HG03469 (cell line): ENCODE data around the gene ZNRD2.
"Not testable (repeated sequence)": the region's sequence is repeated elsewhere in the genome, so short reads cannot be mapped to it uniquely, and the experiment has no call there.

Experiments used
- ATAC-seq: cut with Tn5 transposase; IDR thresholded peaks from one replicate; pipeline ENCODE4 v1.9.1; 2021; ENCODE audit warnings: mild to moderate bottlenecking, moderate library complexity, moderate number of reproducible peaks; ENCODE audit not compliant: unreplicated experiment

Gene ZNRD2

DNA sequence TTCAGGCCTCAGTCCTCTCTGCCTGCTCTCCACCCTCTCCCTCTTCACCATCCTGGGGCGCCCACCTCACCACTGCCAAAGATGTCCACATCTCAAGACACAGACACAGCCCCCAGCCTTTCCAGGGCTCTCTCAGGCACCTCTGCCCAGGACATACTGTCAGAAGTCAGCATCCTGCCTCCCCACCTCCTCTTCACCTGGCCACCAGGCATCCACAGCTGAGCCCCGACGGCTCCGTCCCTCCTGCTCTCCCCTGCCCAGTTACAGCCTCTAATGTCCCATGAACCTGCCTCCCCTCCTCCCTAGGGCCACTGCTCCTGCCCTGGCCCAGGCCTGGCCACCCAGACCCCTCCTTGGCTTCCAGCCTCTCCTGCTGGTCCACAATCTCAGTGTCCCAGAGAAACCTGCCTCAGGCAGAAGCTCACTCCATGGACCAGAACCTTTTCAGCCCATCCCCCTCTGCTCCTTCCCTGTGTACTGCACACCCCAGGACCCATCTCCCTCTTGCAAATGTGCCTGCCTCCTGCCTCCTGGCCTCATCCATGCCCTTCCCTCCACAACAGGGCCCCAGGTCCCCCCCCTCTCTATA lies 15.3 kb upstream of the ZNRD2 start:
- ATAC-seq: no peak

- no peak for ATAC-seq
These were observed 14.5 kb upstream of the ZNRD2 start for GRCh38 chr11:65555693-65556231.

GRCh38 chr11:65556470-65557279 lies 13.6 kb upstream of the ZNRD2 start:
- no peak for ATAC-seq

DNA sequence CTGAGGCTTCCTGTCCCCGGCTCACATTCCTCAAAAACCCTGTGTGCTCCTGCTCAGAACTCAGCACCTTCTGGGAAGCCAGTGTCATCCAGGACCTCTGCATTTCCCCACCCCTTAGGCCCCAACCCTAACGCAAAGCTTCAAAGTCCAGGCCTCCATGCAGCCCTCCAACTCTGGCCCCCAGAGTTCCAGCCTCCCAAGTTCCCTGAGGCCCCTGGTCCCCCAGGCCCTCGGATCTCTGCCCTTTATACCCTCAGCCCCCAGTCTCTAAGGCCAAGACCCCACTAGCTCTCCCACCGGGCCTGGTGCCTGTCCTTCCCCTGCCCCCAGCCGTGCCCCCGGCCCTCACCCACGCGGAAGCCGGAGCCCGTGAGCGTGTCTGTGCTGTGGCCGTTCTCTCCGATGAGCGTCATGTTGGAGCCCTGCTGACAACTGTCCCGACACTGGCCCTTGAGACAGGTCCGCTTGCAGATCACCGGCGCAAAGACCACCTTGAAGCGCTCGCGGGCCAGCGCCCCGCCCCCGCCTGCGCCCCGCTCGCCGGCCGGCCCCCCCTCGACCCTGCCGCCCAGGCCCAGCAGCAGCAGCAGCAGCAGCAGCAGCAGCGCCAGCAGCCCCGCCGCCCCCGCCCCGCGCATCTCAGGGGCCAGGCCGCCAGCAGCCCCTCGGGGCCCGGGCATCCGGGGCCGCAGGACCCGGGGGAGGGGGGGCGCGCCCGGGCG lies 12.8 kb upstream of the ZNRD2 start:
- ATAC-seq: no peak

DNA sequence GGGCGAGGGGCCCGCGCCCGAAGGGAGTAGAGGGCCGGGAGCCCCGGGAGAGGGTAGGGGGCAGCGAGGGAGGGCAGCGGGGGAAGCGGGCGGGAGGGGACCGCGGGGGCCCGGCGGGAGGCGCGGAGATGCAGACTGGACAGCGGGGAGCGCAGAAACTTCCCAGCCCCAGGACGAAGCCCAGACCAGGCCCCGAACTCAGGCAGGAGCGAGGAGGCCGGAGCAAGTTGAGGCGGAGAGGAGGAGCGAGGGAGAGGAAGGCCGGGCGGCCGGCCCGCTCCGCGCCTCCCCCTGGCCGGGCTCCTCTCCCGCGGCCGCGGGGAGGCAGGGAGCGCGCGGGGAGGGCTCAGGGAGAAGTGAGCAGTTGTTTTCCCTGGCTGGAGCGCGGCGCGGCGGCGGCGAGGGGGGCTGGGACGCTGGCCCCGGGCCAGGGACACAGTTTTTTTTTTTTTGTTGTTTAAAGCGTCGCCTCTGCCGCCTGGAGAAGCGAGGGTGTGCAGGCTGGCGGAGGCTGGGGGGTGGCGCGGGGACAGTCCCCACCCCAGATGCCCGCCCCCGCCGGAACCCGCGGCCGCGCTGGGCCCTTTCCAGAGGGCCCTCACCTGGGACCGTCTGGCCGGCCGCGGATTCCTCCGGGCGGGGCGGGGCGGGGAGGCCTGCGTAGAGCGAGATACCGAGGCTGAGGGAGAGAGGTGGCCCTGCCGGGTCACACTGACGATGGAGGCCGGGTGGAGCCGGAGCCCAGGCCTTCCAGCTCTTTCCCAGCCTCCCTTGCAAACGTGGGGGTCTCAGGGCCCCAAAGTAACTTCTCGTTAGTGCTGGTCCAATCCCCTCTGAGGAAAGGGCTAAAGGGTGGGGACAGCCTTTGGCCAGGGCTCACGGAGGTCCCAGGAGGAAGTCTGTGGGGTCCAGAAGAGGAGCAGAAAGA lies 12.0 kb upstream of the ZNRD2 start, which contains the start of gene LTBP3:
Gene LTBP3 (minus strand): TSS at position 358 of the 928 bp plus-strand sequence. CDS start 400 bp downstream, outside the sequence.
- ATAC-seq: no peak

DNA sequence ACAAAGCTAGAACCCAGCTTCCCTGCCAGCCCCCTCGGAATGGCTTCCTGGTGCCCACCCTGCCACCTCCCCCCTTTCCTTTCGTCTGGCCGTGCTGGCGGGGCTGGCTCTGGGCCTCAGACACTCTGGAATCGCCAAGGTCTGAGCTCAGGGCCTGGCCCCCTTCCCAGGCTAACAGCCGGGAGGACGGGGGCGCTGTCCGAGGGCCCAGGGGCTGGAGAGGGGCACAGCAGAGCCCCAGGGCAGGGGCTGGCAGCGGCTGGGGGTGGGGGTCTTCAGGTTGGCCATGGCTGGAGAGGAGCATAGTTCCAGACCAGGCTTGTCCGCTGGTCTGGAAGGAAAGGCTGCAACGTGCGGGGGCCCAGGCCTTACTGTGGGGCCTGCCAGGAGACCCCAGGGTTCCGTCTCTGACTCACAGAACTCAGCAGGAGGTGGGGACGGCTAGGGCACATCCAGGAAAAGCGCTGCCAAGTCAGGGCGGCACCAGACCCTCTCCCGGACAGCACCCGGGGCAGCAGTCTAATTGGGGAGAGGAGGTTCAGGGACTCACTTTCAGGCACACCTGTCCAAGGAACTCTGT lies 11.3 kb upstream of the ZNRD2 start:
- ATAC-seq: no peak

DNA sequence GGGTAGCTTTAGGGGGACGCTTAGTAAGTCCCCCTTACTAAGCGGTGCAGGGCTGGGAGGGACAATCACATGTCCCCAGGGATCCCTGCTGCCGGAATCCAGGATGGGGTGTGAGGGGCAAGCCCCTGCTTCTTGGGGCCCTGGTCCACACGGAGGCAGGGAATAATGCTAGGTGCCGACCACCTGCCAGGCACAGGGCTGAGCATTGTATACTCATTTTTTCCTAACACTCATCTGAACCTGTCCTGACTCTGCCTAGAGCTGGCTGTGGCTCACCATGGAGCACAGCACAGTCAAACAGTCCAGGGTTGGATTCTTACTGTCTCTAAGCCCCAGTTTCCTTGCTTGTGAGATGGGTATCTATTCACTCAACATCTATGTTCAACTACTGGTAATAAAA lies 10.7 kb upstream of the ZNRD2 start:
- ATAC-seq: no peak

DNA sequence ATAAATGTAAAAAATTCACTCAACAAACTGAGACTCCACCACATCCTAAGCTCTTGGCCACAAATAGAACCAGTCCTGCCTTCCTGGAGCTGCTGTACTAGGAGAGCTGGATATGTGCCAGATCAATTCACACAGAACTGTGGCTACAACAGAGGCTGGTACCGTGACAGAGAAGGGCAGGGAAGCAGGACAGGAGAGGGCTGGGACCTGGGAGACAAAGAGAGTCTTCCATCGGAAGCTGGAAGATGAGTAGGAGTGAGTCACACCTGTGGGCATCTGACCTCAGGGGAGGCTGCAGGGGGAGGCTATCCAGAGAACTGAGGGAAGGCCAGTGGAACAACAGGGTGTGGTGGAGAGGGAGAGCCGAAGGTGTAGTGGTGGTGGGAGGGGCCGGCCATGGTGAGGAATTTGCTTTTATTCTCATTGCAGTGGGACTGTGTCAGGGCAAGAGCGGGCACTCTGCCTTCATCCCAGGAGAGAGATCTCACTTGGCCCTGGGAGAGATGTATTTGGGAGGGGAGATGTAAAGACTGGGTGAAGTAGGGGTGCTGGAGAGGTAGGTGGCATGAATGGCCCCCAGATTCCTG lies 10.2 kb upstream of the ZNRD2 start:
- no peak for ATAC-seq

- ATAC-seq: no peak
These were observed 9.5 kb upstream of the ZNRD2 start for GRCh38 chr11:65560555-65561418.

DNA sequence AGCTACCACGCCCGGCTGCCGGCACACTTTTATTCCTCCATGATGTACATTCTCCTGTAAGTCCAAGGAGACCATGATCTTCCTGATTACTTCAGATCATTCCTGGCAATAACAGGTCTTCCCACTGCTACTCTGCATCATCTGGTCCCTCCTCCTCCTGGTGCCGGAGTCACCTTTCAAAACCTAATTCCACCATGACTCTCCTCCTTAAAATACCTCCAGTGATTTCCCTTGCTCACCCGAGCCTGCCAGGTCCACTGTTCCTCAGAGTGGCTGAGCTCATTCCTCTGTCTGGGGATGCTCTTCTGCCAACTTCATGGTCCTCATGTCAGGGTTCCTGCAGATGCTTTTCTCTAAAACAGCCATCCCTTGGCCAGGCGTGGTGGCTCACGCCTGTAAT lies 8.3 kb upstream of the ZNRD2 start:
- no peak for ATAC-seq

GRCh38 chr11:65562788-65563187 lies 7.5 kb upstream of the ZNRD2 start:
- no peak for ATAC-seq

- ATAC-seq: no peak
These were observed 6.7 kb upstream of the ZNRD2 start for GRCh38 chr11:65563601-65564000.

DNA sequence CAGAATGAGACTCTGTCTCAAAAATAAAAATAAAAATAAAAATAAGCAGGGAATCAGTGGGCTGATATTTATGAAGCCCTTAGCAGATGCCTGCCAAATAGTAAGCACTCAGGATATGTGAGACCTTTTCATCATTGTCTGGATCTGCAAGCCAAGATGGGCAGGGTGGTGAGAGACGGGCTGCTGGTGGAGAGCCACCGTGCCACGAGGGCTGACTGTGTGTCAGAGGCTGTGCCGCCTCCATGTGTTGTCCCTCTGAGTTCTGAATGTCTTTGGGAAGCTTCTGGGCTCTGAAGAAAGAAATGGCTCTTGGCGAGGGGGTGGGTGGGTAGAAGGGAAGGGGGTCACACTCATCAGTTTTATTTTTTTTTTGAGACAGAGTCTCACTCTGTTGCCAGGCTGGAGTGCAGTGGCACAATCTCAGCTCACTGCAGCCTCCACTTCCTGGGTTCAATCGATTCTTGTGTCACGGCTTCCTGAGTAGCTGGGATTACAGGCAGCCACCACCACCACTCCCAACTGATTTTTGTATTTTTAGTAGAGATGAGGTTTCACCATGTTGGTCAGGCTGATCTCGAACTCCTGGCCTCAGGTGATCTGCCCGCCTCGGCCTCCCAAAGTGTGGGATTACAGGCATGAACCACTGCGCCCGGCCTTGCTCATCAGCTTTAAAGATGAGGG lies 5.3 kb upstream of the ZNRD2 start:
- not testable (repeated sequence) for ATAC-seq

DNA sequence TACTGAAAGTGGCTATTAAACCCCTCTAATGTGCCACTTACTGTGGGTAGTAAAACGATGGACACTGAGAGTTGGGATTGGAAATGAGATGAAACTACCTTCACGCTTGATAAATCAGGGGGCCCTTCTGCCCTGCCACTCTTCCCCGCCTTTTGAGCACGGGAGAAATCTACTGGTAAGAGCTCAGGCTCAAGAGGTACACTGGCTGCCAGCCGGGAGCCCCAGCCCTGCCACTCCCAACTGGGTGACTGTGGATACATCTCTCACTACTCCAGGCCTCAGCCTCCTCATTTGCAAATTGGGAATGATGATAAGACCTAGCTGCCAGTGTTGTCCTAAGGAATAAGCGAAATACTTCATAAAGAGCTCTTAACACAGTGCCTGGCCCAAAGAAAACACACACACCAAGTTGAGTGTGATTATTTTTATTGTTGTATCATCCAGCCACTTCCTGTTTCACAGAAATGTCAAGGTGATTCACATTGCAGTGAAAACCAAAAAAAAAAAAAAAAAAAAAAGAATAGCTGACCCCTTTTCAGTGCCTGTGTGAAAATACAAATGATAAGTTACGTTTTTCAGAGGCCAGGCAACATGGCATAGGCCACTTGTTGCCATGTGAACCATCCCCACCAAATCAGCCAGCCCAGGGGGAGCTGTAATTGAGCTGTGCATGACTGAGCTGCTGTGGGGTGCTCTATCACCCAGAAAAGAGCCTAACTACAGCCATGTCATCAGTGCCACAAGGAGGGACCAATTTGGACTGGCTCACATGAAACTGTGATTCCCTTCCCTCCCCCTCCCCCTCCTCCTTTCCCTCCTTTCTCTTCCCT lies 4.4 kb upstream of the ZNRD2 start:
- ATAC-seq: no peak

GRCh38 chr11:65569164-65569972 lies 909 bp upstream of the ZNRD2 start:
- no peak for ATAC-seq

- ATAC-seq: no peak
These were observed 1.1 kb downstream of the ZNRD2 start for GRCh38 chr11:65571420-65571819.

DNA sequence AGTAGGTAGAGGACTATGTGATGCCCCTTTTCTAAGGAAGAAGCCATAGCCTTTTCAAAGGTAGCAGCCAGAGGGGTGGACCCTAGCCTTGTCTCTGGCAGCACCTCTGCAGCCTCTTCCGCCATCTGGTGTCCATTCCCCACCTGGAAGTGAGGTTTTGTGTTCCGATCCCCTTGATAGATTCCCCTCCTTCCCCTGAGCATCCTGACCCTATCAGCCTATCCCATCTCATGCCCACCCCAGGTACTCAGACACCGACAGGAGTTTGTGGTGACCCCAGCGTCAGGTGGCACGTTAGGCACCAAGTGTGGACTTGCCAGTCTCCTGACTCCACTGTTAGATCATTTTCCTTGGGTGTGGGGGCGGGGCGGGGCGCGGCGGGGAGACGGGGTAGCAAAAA lies 1.7 kb downstream of the ZNRD2 start:
- no peak for ATAC-seq
